Gastrocnemius medialis (tissue), 4 donors: ENCODE results near the gene REC8. TPM values are rescaled to one million over a fixed set of nuclear protein-coding genes. Genes with fewer than 3 reads are reported as not detected.
A peak's percentile ranks its signal among the peaks of the same experiment; 100 is the strongest.
"Not testable (repeated sequence)": the region's sequence is repeated elsewhere in the genome, so short reads cannot be mapped to it uniquely, and the experiment has no call there.

Experiments
- ATAC-seq, 2 donors: fragments of 150-250 bp; one replicate each; pipeline ENCODE4 v1.9.1; 2016
- DNase-seq, 2 donors: peaks; one replicate each; pipeline ENCODE4 v3.0.0-alpha.2; 2019
- H3K27ac ChIP-seq, 4 donors: fragments of 200-600 bp; sonication (generic); 1 replicate in 1 of 4; 2 replicates in 3 of 4; pipeline ENCODE4 v1.5.1; 2016 to 2018; ENCODE audit warnings: mild to moderate bottlenecking in 2 of 4, moderate library complexity in 1 of 4
- H3K27me3 ChIP-seq, 3 donors: fragments of 200-600 bp; sonication (generic) in 2 of 3; 1 replicate in 1 of 3; 2 replicates in 2 of 3; pipeline versions ENCODE4 v1.5.1 to v1.6.0; 2016 to 2019; ENCODE audit warnings: mild to moderate bottlenecking in 1 of 3, moderate library complexity in 1 of 3
- H3K36me3 ChIP-seq, 2 donors: fragments of 200-600 bp; sonication (generic) in 1 of 2; one replicate each; pipeline ENCODE4 v1.5.1; 2017 to 2018
- H3K4me1 ChIP-seq, 2 donors: fragments of 200-600 bp; sonication (generic) in 1 of 2; one replicate each; pipeline ENCODE4 v1.5.1; 2016 to 2017; ENCODE audit warnings: mild to moderate bottlenecking in 2 of 2
- H3K4me3 ChIP-seq, 4 donors: fragments of 200-600 bp; sonication (generic) in 3 of 4; 1 replicate in 1 of 4; 2 replicates in 3 of 4; pipeline ENCODE4 v1.5.1; 2016 to 2019; ENCODE audit warnings: mild to moderate bottlenecking in 2 of 4
- H3K9me3 ChIP-seq, 3 donors: fragments of 200-600 bp; sonication (generic) in 2 of 3; 1 replicate in 1 of 3; 2 replicates in 2 of 3; pipeline ENCODE4 v1.5.1; 2016 to 2019
- POLR2A ChIP-seq, 2 donors: fragments of 450-650 bp; IDR thresholded peaks; one replicate each; pipeline ENCODE4 v1.6.1; 2017; ENCODE audit warnings: antibody characterized with exemption in 2 of 2, mild to moderate bottlenecking in 2 of 2, moderate library complexity in 2 of 2
- in situ Hi-C, 4 donors: fragments of 200-750 bp; cut with MboI; loops; one replicate each; pipeline versions ENCODE4 v1.15.0 to v1.8.0; 2017; ENCODE audit warnings: low sequenced_read_pairs in 4 of 4
- intact Hi-C: fragments of 100-400 bp; cut with DNase I; formaldehyde crosslinking; loops from one replicate; pipeline ENCODE4 v1.15.1; 2023; ENCODE audit warnings: low total_unique reads
- total RNA-seq, 4 donors: library from RNA; depleted of rRNA; stranded (reverse); fragments of >200 nt; gene quantifications; one replicate each; pipeline versions ENCODE4 v1.1.0 to v1.2.3, GENCODE V29; 2016
- TF ChIP-seq, protein P1 (sequence below), 5 experiments: fragments of 450-650 bp in 3 of 5; fragments of 200-600 bp in 2 of 5; sonication (generic) in 2 of 5; IDR thresholded peaks in 4 of 5; conservative IDR thresholded peaks in 1 of 5; 1 replicate in 4 of 5; 2 replicates in 1 of 5; pipeline ENCODE4 v1.5.1; 2016 to 2019; ENCODE audit warnings: antibody characterized with exemption in 5 of 5, mild to moderate bottlenecking in 3 of 5, moderate library complexity in 3 of 5

The REC8 gene
- total RNA-seq, 4 donors from 2014 or later: 0.27 to 3.1 (median 0.82) TPM; not detected in 1

- H3K4me3 ChIP-seq: peak overlapping the region in 3 of 4 donors; percentile 70 to 87 (median 77)
- no peaks in the 10 kb centered on the region for H3K27me3 ChIP-seq
- no peaks in the 10 kb centered on the region for H3K9me3 ChIP-seq
- DNase-seq (no peak), ATAC-seq (no peak)
- peaks cover 0 to 17% of the 10 kb centered on the region in 2 donors for H3K36me3 ChIP-seq
- peaks cover 28 to 29% of the 10 kb centered on the region in 2 donors for H3K4me1 ChIP-seq
- TF ChIP-seq POLR2A (IDR thresholded peaks at IDR 0.05): no peak
- TF ChIP-seq, protein P1, sequence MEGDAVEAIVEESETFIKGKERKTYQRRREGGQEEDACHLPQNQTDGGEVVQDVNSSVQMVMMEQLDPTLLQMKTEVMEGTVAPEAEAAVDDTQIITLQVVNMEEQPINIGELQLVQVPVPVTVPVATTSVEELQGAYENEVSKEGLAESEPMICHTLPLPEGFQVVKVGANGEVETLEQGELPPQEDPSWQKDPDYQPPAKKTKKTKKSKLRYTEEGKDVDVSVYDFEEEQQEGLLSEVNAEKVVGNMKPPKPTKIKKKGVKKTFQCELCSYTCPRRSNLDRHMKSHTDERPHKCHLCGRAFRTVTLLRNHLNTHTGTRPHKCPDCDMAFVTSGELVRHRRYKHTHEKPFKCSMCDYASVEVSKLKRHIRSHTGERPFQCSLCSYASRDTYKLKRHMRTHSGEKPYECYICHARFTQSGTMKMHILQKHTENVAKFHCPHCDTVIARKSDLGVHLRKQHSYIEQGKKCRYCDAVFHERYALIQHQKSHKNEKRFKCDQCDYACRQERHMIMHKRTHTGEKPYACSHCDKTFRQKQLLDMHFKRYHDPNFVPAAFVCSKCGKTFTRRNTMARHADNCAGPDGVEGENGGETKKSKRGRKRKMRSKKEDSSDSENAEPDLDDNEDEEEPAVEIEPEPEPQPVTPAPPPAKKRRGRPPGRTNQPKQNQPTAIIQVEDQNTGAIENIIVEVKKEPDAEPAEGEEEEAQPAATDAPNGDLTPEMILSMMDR (IDR thresholded peaks at IDR 0.05 in 4 of 5, conservative IDR thresholded peaks at IDR 0.05 in 1 of 5): no peak
- peak overlapping the region; percentile 83 to 94 (median 91) for H3K27ac ChIP-seq
- intact Hi-C loops: loop anchor here (1.0 kb wide), 1 partner anchor 26 kb away; the partner anchor contains the start of gene TINF2
- in situ Hi-C loops: no loop called here
These were observed 44.4 kb downstream of the REC8 start for GRCh38 chr14:24216345-24216699.

- H3K27ac ChIP-seq, H3K27me3 ChIP-seq, in situ Hi-C loops, ATAC-seq, H3K4me3 ChIP-seq, DNase-seq, H3K9me3 ChIP-seq: not testable (repeated sequence)
- Histone ChIP-seq H3K4me1 (peaks cover 28 to 29% of the 10 kb centered on the region in 2 donors), H3K36me3 (peaks cover 0 to 14% of the 10 kb centered on the region in 2 donors)
- intact Hi-C loops: loop anchor here (1.0 kb wide), 1 partner anchor 25 kb away; the partner anchor contains the start of gene TINF2
These were observed 45.0 kb downstream of the REC8 start for GRCh38 chr14:24216876-24217275.

GRCh38 chr14:24219080-24219479 lies 47.2 kb downstream of the REC8 start:
- DNase-seq: no peak
- TF ChIP-seq, protein P1 (IDR thresholded peaks at IDR 0.05 in 4 of 5, conservative IDR thresholded peaks at IDR 0.05 in 1 of 5): no peak
- no peak for TF ChIP-seq POLR2A (IDR thresholded peaks at IDR 0.05)
- Histone ChIP-seq H3K4me3 (no peak overlapping the region), H3K36me3 (peaks cover 0 to 14% of the 10 kb centered on the region in 2 donors), H3K4me1 (peaks cover 12 to 14% of the 10 kb centered on the region in 2 donors), H3K27ac (no peak overlapping the region), H3K9me3 (no peaks in the 10 kb centered on the region), H3K27me3 (no peaks in the 10 kb centered on the region)
- intact Hi-C loops: no loop called here
- in situ Hi-C loops: no loop called here
- no peak for ATAC-seq

GRCh38 chr14:24219521-24219920 lies 47.6 kb downstream of the REC8 start:
- intact Hi-C loops (no loop called here), in situ Hi-C loops (no loop called here)
- ATAC-seq: no peak
- Histone ChIP-seq H3K9me3 (no peaks in the 10 kb centered on the region), H3K27me3 (no peaks in the 10 kb centered on the region), H3K27ac (no peak overlapping the region), H3K4me1 (peaks cover 9 to 11% of the 10 kb centered on the region in 2 donors), H3K4me3 (no peak overlapping the region), H3K36me3 (peaks cover 0 to 14% of the 10 kb centered on the region in 2 donors)
- TF ChIP-seq POLR2A (IDR thresholded peaks at IDR 0.05): no peak
- TF ChIP-seq, protein P1 (IDR thresholded peaks at IDR 0.05 in 4 of 5, conservative IDR thresholded peaks at IDR 0.05 in 1 of 5): no peak
- no peak for DNase-seq

GRCh38 chr14:24222987-24223386 lies 51.1 kb downstream of the REC8 start:
- H3K4me1 ChIP-seq, DNase-seq, H3K4me3 ChIP-seq, H3K27ac ChIP-seq, intact Hi-C loops, in situ Hi-C loops, H3K36me3 ChIP-seq, H3K9me3 ChIP-seq, ATAC-seq, H3K27me3 ChIP-seq: not testable (repeated sequence)

GRCh38 chr14:24224618-24225071 lies 52.8 kb downstream of the REC8 start:
- Histone ChIP-seq H3K36me3 (no peaks in the 10 kb centered on the region), H3K4me3 (no peak overlapping the region), H3K27me3 (no peaks in the 10 kb centered on the region), H3K4me1 (no peaks in the 10 kb centered on the region), H3K9me3 (no peaks in the 10 kb centered on the region), H3K27ac (peak overlapping the region in 3 of 4 donors; percentile 16 to 38 (median 21))
- in situ Hi-C loops: loop anchor here in 1 of 4 donors (25.0 kb wide), 1 partner anchor 213 kb away; the partner anchor contains the start of genes CBLN3, KHNYN and SDR39U1
- intact Hi-C loops: no loop called here
- TF ChIP-seq, protein P1 (IDR thresholded peaks at IDR 0.05 in 4 of 5, conservative IDR thresholded peaks at IDR 0.05 in 1 of 5): no peak
- no peak for TF ChIP-seq POLR2A (IDR thresholded peaks at IDR 0.05)
- DNase-seq (no peak), ATAC-seq (no peak)
